HG03378 (cell line): ENCODE data around the gene FXYD2.
"Not testable (repeated sequence)": the region's sequence is repeated elsewhere in the genome, so short reads cannot be mapped to it uniquely, and the experiment has no call there.

Source experiments
- ATAC-seq: cut with Tn5 transposase; IDR thresholded peaks from one replicate; pipeline ENCODE4 v1.9.1; 2021; ENCODE audit warnings: mild to moderate bottlenecking, moderate library complexity; ENCODE audit not compliant: unreplicated experiment

The FXYD2 gene

DNA sequence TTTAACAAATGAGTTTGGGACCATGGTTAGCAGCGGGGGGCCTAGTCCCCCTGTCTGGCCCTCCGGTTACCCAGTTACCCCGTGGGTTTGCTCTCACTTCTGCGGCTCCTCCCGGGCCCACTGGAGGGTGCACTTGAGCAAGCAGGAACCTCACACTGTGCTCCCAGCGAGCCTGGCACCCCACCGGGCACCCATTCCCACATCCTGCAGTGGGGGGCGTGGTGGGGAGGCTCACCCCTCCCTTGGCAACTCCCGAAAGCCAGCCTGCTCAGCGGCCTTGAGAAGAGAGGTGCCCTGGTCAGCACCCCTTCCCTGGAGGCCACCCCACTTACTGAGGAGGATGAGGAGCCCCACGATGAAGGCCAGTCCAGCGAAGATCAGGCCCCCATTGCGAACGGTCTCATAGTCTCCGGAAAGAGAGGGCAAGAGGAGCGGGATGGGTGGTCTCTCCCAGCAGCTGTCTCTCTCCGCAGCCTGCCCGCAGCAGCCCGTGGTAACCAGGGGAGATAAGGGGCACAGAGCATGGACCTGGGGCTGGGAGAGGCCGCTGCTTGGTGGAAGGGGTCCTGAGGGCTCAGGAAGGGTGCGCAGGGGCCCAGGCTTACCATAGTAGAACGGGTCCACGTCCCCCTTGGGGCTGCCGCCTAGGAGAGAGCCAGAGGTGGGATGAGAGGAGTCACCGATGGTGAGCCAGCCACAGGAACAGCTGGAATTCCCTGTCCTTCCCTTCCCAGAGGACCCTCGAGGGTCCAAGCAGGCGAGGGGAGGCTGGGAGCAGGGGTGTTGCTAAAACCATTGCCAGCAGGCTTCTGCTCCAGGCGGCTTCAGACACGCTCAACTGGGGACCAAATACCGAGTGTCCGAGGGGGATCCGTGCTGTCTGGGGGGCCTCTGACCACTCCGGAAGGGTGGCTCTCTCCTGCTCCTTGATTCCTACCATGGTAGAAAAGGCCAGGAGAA, 2.2 kb downstream of the FXYD2 start:
- ATAC-seq, result no peak

DNA sequence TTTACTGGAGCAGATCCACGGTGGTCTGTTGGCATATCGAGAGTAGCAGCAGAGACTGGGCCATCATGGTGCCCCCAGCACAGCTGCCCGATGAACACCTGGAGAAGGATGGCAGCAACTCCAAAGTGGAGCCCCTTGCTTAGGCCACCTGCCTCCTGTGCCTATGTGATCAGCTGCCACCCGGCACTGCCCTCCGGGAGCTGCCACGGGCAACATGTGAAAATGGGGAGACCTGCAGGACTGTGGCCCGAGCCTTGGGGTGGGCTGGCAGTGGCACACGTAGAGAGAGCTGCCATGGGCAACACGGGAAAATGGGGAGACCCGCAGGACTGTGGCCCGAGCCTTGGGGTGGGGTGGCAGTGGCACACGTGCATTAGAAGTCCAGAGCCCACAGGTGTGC, 3.1 kb downstream of the FXYD2 start:
- no peak for ATAC-seq

DNA sequence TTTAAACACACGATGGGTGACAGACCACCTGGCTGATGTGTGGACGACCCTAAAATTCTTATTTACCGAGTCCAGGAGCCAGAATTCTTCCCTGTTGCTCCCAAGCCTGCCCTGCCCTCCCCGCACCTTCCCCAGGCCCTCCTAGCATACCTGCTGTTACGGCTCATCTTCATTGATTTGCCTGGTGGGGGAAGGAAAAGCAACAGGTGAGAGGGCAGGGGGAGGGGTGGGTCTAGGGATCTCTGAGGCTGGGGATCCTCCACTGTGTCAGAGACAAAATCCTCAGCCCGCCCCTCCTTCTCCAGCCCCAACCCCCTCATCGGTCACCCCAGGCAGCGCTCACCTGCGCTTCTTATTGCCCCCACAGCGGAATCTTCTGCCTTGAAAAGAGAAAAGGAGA, 4.0 kb downstream of the FXYD2 start:
- no peak for ATAC-seq

DNA sequence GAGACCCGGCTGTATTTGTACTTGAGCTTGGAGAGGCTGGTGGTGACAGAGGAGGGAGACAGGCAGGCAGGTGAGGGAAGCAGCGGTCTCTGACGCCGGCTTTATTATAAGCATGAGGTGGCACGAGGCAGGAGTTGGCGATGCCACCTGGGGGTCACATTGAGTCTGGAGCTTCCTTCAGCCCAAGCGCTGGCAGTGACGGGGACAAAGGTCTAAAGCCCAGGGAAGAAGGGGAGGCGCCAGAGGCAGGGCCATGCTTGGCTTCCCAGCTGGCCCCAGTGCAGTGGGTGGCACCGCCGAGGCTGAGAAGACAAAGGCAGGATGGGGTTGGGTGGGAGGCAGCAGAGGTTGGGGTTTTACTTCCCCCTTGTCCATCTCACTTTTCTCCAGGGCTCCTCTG, 4.5 kb downstream of the FXYD2 start:
- ATAC-seq, result no peak

DNA sequence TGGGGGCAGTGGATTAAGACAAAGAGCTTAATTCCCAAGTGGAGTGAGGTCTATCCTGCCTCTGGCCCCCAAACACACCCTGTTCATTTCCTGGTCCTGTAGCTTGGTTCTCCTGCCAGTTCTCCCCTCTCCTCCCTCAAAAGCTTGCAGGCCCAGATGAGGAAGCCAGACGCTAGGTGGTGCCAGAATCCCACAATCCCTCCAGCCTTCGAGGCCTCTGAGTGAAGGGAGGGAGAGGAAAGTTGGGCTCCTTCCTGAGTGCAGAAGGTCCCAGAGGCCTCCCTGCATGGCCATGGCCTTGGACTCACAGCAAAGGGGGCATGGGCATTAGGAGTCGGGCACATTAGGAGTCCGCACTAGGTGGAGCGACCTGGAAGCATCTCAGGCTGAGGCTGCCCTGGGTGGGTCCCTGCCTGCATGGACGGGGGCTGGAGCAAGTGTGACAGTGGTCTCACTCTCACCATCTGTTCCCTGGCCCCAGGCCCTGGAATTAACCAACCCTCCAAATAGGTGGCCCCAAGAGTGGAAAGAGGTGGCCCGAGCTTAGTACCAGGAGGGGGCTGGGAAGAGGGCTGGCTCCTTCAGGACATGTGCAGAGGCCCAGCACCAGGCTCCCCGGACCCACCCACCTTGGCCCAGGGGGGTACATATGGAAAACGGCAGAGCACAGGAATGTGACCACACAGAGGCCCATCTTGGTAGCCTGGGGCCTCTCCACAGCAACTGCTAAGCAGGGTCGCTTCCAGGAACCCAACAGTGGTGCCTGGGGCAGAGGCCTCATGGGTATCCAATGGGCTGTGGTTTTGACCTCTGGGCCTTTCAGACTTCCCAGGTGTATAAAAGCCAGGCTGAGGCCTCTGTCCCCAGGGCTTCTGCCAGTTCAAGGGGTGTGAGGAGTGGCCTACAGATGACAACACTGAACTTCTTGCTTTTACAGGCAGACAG, 5.2 kb downstream of the FXYD2 start:
- ATAC-seq, result no peak

DNA sequence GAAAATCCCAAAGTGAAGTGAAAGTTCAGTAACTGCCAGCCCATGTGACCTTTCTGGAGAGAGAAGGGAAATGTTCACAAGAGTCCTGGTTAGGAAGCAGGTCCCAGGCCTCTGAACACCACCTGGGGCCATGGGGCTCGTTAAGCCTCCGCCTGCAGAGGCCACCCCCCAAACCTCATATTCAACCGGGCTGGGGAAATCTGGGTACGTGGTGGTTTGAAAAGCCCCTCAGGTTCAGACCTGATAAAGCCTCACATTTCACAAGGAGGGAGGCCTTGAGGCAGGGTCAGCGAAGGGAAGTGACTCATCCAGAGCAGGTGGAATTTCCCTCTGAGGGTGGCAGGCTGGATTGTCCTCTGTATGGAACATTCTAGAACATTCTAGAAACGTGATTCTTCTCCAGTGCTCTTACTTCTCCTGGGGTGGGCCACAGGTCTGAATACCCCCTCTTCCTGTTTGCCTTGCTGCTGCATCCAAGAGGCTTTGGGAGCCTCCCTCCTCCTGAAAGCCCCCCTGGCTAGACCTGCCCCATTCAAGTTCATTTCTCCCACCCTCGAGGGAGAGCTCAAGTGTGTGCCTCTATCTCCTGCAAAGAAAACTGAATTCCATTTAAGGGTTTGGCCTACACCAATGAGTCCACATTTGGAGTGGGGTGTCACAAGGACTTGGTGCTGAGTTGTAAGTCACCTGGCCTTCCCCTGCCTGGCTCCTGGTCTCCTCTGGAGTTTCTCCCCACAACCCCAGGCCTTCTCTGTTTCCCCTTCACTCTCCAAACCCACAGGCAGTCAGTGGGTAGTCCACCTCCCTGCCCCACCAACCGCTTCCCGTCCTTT, 6.3 kb downstream of the FXYD2 start:
- ATAC-seq, result peak; percentile 22

DNA sequence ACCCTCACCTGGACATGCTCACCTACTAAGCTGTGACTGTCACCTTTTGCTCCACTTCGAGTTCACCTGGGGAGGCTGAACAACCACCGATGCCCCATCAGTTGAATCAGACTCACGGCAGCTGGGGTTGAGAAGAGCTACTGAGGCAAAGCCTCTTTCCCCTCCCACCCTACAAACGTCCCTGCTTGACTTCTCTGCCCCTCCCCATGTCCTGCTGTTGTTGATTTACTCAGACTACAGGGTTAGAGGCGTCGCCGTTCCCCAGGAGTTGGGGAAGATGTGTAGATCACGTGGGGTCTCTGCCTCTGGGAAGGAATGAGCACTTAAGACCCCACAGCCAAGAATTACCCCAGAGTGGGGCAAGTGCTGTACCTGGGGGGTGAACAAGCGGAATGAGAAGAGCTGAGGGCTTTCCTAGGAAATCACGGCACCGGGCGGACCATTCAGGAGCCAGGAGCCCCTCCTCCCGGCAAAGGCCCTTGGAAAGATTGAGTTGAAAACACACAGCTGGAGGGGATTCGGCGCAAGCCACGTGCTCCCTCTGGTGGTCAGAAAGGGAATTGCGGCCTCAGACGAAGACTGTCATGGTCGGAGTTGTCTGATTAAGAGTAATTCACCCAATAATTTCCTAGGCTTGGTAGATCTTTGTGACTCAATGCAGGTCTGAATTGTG, 7.0 kb downstream of the FXYD2 start:
- peak; percentile 25 for ATAC-seq

DNA sequence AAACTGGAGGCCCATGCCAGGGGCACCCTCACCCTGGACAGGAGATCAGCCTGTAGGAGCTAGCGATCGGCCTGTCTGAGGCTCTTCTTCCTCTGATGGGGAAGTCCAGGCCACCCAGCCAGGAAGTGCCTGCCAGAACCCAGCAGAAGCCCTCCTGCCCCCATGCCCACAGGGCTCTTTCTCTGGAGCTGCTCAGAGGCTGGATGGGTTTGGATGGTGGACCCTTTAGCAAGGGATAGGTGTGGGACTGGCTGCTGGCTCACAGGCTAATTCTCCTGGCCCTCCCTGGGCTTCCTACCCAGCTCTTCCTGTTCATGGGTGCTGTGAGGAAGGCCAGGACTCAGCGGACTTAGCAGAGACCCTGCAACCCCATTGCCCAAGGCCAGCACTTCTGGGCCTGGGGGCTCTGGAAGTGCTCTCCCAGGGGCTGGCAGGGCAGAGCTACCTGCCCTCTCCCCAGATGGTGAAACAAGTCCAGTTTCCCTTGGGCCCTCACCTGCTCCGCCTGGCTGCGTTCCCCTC, 7.6 kb downstream of the FXYD2 start:
- ATAC-seq, result no peak

DNA sequence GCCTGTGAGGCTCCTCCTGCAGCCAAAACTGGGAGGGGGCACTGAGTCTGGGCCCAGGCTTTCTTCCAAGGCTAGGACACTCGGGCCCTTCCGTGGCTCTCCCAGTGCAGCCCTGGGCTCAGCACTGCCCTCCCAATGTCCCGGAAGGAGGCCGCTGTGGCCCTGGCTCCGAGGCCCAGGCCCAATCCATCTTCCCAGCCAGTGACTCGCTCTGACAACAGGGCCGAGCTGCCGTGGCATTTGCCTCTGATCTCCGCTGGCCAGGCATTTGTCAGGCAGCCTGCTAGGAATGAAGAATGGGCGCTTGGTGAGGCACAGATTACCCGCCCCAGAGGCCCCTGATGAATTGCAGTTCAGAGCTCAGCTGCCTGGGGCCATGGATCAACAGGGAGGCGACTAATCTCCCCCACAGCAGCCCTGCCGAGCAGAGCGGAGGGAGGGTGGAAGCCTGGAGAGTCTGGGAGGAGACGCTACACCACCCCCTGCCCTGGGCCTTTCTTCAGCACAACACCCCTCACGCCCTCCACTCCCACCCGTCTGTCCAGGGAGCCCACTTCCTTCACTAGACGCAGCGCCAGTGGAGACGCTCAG, 8.3 kb downstream of the FXYD2 start:
- ATAC-seq, result no peak

DNA sequence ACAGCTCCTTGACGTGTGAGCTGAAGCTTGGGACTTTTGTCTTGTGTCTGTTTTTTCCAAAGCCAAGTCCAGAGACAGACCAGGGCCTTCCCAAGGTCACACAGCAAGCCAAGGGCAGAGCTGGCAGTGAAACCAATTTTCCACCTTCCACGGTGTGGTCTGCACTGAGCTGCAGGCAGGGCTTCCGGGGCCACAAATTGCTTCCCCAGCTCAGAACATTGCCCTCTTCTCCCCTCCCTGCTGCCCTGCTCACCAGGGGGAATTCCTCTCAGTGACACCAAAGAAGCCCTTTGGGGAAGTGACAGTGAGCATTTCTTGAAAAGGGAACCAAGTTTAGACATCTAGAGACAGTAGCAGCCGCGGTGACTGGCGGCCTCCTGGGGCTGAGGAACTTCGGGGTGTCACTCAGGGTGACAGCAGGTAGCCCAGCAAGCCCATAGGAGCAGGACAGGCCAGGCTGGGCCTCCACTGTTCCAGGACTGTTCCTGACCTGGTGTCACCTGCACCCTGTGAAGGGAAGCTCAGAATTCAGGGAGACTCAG, 9.2 kb downstream of the FXYD2 start:
- ATAC-seq, result peak; percentile 70

DNA sequence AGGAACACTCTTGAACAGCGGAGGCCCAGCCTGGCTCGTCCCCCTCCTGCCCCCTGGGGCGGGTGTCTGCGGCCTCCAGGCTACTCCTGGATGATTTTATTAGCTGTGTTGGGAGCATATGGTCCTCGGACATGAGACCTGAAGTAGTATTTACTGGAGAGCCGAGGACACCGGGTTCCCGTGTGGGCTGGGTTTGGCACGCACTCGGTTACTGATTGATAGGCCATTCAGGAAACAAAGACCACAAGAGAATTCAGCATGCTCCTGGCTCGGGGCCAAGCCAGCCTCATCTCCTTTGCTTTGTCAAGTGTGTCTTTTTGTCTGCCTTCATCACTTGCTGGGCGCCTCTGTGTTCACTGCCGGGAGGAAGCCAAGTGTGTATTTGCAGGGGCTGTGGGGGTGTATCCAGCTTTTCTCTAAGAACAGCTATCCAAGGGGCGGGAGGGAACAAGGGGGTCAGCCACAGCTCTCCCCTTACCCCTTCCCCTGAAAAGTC, 9.7 kb downstream of the FXYD2 start:
- peak; percentile 36 for ATAC-seq

DNA sequence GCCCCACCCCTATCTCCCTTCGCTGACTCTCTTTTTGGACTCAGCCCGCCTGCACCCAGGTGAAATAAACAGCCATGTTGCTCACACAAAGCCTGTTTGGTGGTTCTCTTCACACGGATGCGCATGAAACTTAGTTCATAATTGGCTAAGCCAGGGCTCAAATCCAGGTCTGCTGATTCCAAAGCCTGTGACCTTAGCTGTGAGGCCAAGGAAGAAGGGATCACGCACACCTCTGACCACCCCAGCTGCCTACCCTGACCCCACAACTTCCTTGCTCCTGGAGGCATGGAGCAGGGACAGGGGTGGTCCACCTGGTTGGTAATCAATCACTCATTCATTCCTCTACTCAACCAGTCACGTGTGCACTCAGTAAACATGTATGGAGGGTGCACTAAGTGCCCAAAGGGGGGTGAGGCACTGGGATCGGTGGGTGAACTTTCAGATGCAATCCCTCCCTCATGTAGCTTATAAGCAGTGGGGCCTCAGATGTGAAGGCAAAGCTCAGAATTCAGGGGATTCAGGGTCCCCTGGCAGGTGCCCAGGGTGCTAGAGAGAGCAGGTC, 10.3 kb downstream of the FXYD2 start:
- no peak for ATAC-seq

DNA sequence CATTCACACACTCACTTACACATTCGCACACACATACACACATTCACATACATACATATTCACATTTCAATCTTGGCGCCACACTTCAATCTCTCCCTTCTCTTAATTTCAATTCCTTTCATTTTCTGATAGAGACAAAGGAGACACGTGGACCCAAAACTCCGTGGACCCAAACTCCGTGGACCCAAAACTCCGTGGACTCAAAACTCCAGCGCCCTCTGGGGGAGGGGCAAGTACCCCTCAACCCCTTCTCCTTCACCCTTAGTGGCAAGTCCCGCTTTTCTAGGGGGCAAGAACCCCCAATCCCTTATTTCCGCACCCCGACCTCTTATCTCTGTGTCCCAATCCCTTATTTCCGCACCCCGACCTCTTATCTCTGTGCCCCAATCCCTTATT, 14.5 kb downstream of the FXYD2 start:
- ATAC-seq, result not testable (repeated sequence)

DNA sequence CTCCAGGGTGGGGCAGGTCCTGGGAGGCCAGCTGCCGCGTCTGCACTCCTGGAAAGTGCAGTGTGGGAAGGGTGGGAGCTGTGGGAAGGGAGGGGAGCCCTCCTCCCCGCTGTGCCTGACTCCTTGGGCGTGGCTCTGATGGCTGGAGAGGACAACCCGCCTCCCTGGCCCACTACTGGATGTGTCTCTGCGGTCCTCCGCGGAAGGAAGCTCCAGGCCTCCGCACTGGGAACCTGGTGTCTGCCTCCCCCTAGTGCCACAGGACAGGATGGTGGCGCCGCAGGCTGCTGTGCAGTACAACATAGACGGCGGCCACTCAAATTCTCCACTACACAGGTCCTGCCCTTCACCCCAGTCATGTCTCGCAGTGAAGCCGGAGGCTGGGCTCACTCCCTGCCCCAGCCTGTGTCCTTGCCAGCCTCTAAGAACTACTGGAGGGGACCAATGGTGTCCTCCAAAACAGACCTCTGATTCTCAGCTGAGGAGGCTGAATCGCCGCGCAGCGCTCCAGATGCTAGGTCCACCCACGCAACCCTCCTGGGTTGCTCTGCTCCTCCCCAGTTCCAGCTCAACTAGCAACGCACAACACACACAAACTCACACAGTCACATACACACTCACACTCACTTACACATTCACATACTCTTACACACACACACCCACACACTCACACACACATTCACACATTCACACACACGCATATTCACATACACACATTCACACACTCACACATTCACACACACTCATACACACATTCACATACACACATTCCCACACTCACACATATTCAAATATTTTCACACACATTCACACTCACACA, 15.1 kb downstream of the FXYD2 start:
- ATAC-seq, result no peak

DNA sequence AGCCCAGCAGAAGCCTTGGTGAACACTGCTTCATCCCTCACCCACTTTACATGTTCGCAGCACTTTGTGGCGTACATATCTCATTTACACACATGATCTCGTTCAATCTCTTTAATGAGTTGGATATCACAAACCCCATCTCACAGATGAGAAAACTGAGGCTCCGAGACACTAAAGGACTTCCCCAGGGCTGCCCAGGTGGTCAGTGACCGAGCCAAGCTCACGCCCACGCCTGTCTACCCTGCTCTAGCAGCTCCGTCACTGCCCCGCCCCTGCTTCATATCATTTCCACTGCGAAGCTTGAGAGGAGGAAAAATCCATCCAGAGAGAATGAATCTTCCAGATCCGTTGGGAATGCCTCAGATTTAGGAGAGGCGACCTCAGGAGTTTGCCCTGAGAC, 15.8 kb downstream of the FXYD2 start:
- ATAC-seq, result no peak

DNA sequence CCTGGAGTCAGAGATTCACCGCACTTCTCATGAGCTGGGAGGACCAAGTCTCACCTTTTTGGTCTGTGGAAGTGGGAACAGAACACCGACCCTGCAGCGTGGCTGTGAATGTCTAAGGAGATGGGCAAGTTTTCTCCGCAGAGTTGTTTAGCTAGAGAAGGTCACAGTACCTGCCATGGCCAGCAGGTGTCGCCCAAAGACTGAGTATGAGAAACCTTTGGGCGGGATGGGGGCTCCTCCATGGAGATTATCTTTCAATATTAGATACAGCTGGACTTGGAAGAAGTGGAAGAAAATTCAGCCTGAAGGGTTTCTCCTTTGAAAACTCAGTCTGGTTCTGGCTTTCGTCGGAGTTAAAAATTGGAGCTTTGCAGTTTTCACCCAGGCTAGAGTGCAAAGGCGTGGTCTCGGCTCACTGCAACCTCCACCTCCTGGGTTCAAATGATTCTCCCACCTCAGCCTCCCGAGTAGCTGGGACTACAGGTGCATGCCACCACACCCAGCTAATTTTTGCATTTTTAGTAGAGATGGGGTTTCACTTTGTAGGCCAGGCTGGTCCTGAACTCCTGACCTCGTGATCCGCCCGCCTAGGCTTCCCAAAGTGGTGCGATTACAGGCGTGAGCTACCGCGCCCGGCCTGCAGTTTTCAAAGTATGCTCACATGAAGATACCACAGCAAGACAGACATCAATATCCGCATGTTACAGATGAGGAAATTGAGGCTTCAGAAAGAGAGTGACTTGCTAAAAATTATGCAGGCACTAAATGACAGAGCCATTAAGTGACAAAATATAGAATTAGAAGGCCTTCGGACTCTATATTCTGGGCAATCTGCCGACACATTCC, 16.8 kb downstream of the FXYD2 start:
- ATAC-seq, result no peak

DNA sequence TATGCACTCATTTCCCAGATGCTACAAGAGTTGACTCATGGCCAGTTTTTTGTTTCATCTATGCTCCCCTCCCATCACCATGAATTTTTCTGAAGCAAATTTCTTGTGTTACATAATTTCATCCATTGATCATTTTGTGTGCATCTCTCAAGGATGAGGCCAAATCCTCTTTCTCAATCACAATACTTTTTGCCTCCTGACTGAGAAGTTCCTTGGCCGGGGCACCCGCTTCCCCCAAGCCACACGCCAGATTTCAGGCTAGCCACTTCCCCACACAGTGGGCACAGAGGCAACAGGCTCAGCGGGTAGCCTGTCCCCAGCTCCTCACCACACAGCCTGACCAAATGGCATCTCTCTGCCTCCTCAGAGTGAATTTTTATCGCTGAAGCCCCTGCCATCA, 17.7 kb downstream of the FXYD2 start:
- ATAC-seq, result no peak
